ENCODE results near the gene CERS2. TPM values are rescaled to one million over a fixed set of nuclear protein-coding genes. Genes with fewer than 3 reads are reported as not detected.

CERS2 gene
- total and polyA plus RNA-seq, 2 of the 13 experiments (the other 11 are each of a cell fraction or from before 2014, with no cell fraction given), result 269 to 298 TPM

GRCh38 chr1:150979092-150980056, 4.7 kb upstream of the CERS2 start (continued):
- TF ChIP-seq ZNF704 (CRISPR knock-in tag; IDR thresholded peaks at IDR 0.05; ENCODE audit: borderline replicate concordance) (no peak), MXD3 (CRISPR knock-in tag; IDR thresholded peaks at IDR 0.05) (peak; percentile 60; the same call in 1 of the 2 replicates), ZNF672 (CRISPR knock-in tag; IDR thresholded peaks at IDR 0.05) (no peak), ZNF12 (CRISPR knock-in tag; IDR thresholded peaks at IDR 0.05) (no peak), CTCF (CRISPR knock-in tag; IDR thresholded peaks at IDR 0.05) (peak; percentile 94), RNF219 (CRISPR knock-in tag; IDR thresholded peaks at IDR 0.05) (no peak), TMF1 (CRISPR knock-in tag; IDR thresholded peaks at IDR 0.05; ENCODE audit: low read depth) (no peak), MLX (CRISPR knock-in tag; IDR thresholded peaks at IDR 0.05) (no peak), KDM6A (CRISPR knock-in tag; IDR thresholded peaks at IDR 0.05; ENCODE audit: low read depth) (no peak), ZNF720 (CRISPR knock-in tag; IDR thresholded peaks at IDR 0.05) (no peak), ZNF607 (CRISPR knock-in tag; IDR thresholded peaks at IDR 0.05; ENCODE audit: borderline replicate concordance) (no peak), HMG20A (CRISPR knock-in tag; IDR thresholded peaks at IDR 0.05; ENCODE audit: borderline replicate concordance) (0 out of 2 replicates have a peak, but pooled peaks have one; percentile 16), ZNF674 (CRISPR knock-in tag; IDR thresholded peaks at IDR 0.05; ENCODE audit: low read depth) (no peak), ATAD3A (CRISPR knock-in tag; IDR thresholded peaks at IDR 0.05) (no peak), ZNF280B (CRISPR knock-in tag; IDR thresholded peaks at IDR 0.05; ENCODE audit: borderline replicate concordance) (no peak), ZFYVE20 (CRISPR knock-in tag; IDR thresholded peaks at IDR 0.05; ENCODE audit: borderline replicate concordance, low read depth) (no peak), HOXA5 (CRISPR knock-in tag; IDR thresholded peaks at IDR 0.05) (peak; percentile 34; the same call in 1 of the 2 replicates)
